ENCODE data around the gene RPS25.
"Not testable (repeated sequence)": the region's sequence is repeated elsewhere in the genome, so short reads cannot be mapped to it uniquely, and the experiment has no call there.

Gene RPS25

GRCh38 chr11:119038884-119039283 is 20.7 kb upstream of the RPS25 start:
- no peak overlapping the region for H3K4me3 ChIP-seq (ENCODE audit: low read depth, low read length)
- TF ChIP-seq, protein P1, sequence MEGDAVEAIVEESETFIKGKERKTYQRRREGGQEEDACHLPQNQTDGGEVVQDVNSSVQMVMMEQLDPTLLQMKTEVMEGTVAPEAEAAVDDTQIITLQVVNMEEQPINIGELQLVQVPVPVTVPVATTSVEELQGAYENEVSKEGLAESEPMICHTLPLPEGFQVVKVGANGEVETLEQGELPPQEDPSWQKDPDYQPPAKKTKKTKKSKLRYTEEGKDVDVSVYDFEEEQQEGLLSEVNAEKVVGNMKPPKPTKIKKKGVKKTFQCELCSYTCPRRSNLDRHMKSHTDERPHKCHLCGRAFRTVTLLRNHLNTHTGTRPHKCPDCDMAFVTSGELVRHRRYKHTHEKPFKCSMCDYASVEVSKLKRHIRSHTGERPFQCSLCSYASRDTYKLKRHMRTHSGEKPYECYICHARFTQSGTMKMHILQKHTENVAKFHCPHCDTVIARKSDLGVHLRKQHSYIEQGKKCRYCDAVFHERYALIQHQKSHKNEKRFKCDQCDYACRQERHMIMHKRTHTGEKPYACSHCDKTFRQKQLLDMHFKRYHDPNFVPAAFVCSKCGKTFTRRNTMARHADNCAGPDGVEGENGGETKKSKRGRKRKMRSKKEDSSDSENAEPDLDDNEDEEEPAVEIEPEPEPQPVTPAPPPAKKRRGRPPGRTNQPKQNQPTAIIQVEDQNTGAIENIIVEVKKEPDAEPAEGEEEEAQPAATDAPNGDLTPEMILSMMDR (conservative IDR thresholded peaks at IDR 0.05; ENCODE audit: low read depth, low read length) = no peak
- DNase-seq (ENCODE audit: low read depth) = no peak

GRCh38 chr11:119034813-119035212 is 16.7 kb upstream of the RPS25 start:
- TF ChIP-seq, protein P1 (conservative IDR thresholded peaks at IDR 0.05; ENCODE audit: low read depth, low read length) = no peak
- no peak overlapping the region for H3K4me3 ChIP-seq (ENCODE audit: low read depth, low read length)
- no peak for DNase-seq (ENCODE audit: low read depth)

DNA sequence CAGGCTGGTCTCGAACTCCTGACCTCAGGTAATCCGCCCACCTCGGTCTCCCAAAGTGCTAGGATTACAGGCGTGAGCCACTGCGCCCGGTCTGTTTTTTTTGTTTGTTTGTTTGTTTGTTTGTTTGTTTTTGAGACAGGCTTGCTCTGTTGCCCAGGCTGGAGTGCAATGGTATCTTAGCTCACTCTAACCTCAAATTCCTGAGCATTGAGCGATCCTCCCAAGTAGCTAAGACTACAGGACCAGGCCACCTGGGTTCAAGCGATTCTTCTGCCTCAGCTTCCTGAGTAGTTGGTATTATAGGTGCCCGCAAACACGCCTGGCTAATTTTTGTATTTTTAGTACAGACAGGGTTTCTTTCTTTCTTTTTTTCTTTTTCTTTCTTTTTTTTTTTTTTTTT is 15.3 kb upstream of the RPS25 start:
- not testable (repeated sequence) for DNase-seq (ENCODE audit: low read depth)

DNA sequence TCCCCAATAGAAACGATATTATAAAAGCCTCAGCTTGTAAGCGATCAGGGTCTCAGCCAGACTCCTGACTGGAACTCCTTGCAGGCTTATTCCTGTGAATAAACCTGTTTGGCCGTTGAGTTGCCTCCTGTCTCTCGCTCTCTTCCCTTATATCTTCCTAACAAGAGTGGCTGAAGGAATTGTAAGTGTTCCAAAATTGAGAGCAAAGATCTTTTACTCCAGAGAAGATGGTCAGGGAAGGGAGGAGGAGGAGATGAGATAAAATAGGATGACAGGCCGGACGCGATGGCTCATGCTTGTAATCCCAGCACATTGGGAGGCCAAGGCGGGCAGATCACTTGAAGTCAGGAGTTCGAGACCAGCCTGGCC is 13.8 kb upstream of the RPS25 start:
- H3K4me3 ChIP-seq (ENCODE audit: low read depth, low read length) = no peak overlapping the region
- TF ChIP-seq, protein P1 (conservative IDR thresholded peaks at IDR 0.05; ENCODE audit: low read depth, low read length) = no peak
- DNase-seq (ENCODE audit: low read depth) = no peak

More for the DNA sequence above, 15.3 kb upstream of the RPS25 start:
- H3K4me3 ChIP-seq (ENCODE audit: low read depth, low read length) = not testable (repeated sequence)

GRCh38 chr11:119030329-119031047 is 12.3 kb upstream of the RPS25 start, which contains the start of gene SLC37A4:
SLC37A4 (minus strand) TSS chr11:119030877.
- DNase-seq (ENCODE audit: low read depth) = peak; percentile 99
- TF ChIP-seq, protein P1 (conservative IDR thresholded peaks at IDR 0.05; ENCODE audit: low read depth, low read length) = no peak
- peak within 1 kb of the TSS; percentile 82 for H3K4me3 ChIP-seq (ENCODE audit: low read depth, low read length)

DNA sequence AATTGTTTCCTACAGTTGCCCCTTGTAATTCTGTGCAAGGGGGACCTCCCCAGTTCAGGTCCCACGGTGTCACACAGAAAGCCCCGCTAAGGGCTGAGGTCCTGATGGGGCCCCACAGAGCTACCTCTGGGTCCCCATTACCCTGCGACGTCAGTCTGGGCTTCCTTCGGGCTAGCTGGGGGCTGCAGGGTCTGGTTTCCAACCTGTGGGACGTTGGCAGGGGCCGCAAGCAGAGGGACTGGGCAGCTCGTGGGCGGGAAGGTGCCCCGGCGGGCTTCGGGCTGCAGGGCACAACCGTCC is 11.8 kb upstream of the RPS25 start:
- TF ChIP-seq, protein P1 (conservative IDR thresholded peaks at IDR 0.05; ENCODE audit: low read depth, low read length) = no peak
- peak overlapping the region; percentile 82 for H3K4me3 ChIP-seq (ENCODE audit: low read depth, low read length)
- no peak for DNase-seq (ENCODE audit: low read depth)

- H3K4me3 ChIP-seq (ENCODE audit: low read depth, low read length) = peak overlapping the region; percentile 82
- TF ChIP-seq, protein P1 (conservative IDR thresholded peaks at IDR 0.05; ENCODE audit: low read depth, low read length) = no peak
- DNase-seq (ENCODE audit: low read depth) = no peak
Observed at GRCh38 chr11:119029340-119030028, 11.3 kb upstream of the RPS25 start.
